Measurements from ENCODE around the gene PATE4. TPM values are rescaled to one million over a fixed set of nuclear protein-coding genes. Genes with fewer than 3 reads are reported as not detected.

The PATE4 gene, protein sequence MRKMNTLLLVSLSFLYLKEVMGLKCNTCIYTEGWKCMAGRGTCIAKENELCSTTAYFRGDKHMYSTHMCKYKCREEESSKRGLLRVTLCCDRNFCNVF
- total RNA-seq: not detected

GRCh38 chr11:125833016-125833415 lies at the start of gene PATE4:
Gene PATE4, plus strand, starts transcription at chr11:125833316. Its CDS starts 44 bp downstream, at chr11:125833360.

GRCh38 chr11:125787827-125788226 lies 45.3 kb upstream of the PATE4 start, which contains the start of gene PATE3:
Gene PATE3, plus strand, starts transcription at chr11:125788127. Its CDS starts 25 bp downstream, at chr11:125788152.

DNA sequence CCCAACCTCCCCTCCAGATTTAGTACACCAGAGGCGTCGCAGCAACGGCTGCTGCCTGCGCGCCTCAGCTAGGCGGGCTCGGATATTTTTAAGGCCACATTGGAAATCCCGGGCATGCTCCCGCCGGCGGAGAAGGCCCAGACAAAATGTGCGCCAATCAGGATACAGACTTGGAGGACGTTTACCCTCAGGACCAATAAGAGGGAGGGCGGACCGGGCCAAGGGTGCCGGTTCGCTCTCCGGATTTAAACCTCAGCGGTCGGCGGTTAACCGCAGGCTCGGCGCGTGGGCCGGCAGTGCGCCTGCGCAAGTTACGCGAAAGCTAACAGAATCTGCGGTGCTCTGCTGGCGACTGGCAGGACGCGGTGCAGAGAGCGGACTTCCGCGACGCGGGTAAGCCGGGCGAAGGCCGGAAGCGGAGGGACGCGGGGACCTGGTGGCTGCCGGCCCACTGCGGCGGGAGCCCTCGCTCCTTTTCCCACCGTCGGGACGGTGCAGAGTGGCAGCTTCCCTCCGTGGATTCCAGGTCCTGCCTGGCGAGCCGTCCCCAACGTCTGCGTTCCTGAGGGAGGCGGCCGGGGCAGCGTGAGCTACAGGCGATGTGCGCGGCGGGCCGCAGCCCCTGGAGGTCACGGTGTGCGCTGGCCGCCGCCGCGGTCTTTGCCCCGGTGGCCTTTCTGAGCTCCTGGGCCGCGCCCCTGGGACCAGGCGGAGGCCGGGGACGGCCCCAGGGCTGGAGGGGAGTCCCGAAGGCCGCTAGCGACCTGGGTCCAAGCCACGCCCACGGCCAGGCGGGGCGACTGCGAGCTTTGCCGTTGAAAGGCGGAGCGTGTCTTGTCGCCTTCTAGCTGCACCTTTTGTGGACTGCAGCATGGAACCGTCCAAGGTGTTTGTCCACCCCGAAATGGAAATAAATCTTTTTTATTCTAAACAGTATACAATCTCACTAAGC lies 54.5 kb downstream of the PATE4 start, which contains the start of gene HYLS1:
HYLS1 (plus strand) TSS at position 296 of the 952 bp plus-strand sequence. CDS start 11,701 bp downstream, outside the sequence.

Other genes starting within 250 kb of the PATE4 start
- 100 to 1,000 TPM; 121 to 123 TPM for gene STT3A, start 240.5 kb upstream of the PATE4 start, total RNA-seq
- gene CHEK1, start 208.2 kb upstream of the PATE4 start, total RNA-seq: 10 to 100 TPM; 58.4 to 61.4 TPM
- gene ACRV1, start 152.5 kb upstream of the PATE4 start, total RNA-seq: not detected
- not detected for gene PATE1, start 87.0 kb upstream of the PATE4 start, total RNA-seq
- not detected for gene PATE2, start 54.5 kb upstream of the PATE4 start, total RNA-seq
- not detected for gene PATE3, start 45.2 kb upstream of the PATE4 start, total RNA-seq
- 10 to 100 TPM; 17.1 to 17.2 TPM for gene HYLS1, start 54.4 kb downstream of the PATE4 start, total RNA-seq
- gene PUS3, start 69.9 kb downstream of the PATE4 start, total RNA-seq: 10 to 100 TPM in 1 of 2 experiments, 1 to 10 TPM in 1; 9.4 to 12.6 TPM
- gene DDX25, start 71.2 kb downstream of the PATE4 start, total RNA-seq: not detected
- not detected for gene VSIG10L2, start 112.7 kb downstream of the PATE4 start, total RNA-seq
- gene CDON, start 229.6 kb downstream of the PATE4 start, total RNA-seq: 1 to 10 TPM; 3.2 to 3.4 TPM

All from activated naive CD4-positive, alpha-beta T cell treated with anti-CD3 and anti-CD28 coated beads, Interleukin-2, amount 10 ng/mL, durations not matched to agents 5 hours and 36 hours (primary cell).